HG02759 (cell line): Measurements from ENCODE around the gene FZD2.
A peak's percentile ranks its signal among the peaks of the same experiment; 100 is the strongest.
"Not testable (repeated sequence)": the region's sequence is repeated elsewhere in the genome, so short reads cannot be mapped to it uniquely, and the experiment has no call there.

ENCODE experiments used
- ATAC-seq: cut with Tn5 transposase; IDR thresholded peaks from one replicate; pipeline ENCODE4 v1.9.1; 2021; ENCODE audit warnings: mild to moderate bottlenecking, moderate library complexity; ENCODE audit not compliant: unreplicated experiment

FZD2 gene

GRCh38 chr17:44546671-44547606 lies 10.3 kb upstream of the FZD2 start:
- no peak for ATAC-seq

GRCh38 chr17:44547625-44548267 lies 9.5 kb upstream of the FZD2 start:
- no peak for ATAC-seq

DNA sequence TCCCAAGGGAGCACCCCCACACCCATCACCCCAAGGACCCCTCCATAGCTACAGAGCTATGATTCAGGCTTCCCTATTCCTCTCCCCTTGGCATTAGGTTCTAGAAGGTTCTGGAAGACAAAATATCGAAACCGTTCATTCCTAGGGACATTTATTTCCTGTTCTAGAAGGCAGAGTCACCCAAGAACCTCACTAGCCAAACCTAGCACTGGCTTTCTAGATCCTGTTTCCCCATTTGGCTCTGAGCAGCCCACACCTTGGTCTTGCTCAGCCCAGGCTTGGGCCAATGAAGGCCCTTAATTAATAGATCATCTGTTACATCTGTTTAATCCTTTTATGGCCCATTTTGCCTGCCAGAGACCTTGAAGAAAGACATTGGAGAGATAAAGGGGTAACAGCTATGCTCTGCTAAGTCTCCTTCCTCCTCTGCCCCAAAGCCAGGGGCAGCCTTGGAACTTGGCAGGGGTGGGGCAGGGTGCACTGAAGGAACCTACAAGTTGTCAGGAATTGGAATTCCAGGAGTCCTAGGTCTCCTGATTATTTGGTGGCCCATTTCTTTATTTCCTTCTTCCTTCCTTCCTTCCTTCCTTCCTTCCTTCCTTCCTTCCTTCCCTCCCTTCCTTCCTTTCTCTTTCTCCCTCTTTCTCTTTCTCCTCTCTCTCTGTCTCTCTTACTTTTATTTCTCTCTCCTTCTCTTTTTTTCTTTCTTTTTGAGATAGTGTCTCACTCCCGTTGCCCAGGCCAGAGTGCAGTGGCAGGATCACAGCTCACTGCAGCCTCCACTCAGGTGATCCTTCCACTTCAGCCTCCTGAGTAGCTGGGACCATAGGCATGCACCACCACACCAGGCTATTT lies 8.7 kb upstream of the FZD2 start:
- ATAC-seq = no peak

DNA sequence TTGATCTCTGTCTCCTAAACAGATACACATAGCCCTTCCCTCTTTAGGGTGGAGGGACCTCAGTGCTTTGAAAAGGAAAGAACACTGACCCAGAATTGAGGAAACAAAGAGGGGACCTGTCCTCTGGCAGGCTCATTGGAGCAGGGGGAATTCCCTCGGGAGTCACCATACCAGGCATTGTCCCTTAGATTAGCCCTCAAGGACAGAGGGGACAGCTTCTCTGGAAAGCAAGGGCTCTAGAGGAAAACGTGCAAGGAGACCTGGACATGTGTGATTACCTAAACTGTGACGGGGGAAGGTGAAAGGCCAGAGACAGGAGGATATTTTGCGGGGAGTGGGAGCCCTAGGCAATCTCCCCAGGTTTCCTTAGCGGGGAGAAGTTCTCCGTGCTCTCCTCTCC lies 7.6 kb upstream of the FZD2 start:
- no peak for ATAC-seq

GRCh38 chr17:44552361-44552760 lies 4.9 kb upstream of the FZD2 start:
- ATAC-seq = no peak

GRCh38 chr17:44555099-44555498 lies 2.2 kb upstream of the FZD2 start:
- no peak for ATAC-seq

DNA sequence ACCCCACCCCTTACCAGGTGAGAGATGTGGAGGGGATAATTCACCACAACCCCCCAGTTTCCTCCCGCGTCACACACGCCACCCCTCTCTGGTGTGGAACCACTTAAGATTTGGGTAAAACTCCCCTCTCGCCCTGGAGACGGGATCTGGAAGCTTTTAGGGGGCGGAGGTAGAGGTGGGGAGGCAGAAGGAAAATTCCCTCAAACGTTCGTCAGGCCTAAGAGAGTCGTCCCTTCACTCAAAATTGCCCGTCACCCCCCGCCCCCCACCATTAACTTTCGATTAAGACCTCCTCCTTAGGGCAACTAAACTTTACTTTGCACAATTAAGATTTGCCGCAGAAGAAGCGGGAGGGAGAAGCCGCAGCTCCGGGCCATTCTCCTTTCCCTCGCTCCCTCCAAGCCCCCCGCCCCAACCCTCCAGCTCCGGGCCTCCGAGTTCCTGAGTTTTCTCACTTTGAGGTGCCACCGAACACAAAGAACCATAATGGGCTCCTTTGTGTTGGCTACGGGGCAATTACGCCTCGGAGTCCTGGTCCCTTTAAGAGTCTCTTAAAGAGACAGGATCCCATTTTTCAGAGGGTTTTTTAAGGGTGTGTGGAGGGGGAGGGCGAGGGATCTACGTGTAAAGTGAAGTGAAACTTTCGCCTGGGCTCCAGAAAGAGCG lies 985 bp upstream of the FZD2 start:
- no peak for ATAC-seq

GRCh38 chr17:44557651-44558285 lies 484 bp downstream of the FZD2 start:
- peak; percentile 31 for ATAC-seq

DNA sequence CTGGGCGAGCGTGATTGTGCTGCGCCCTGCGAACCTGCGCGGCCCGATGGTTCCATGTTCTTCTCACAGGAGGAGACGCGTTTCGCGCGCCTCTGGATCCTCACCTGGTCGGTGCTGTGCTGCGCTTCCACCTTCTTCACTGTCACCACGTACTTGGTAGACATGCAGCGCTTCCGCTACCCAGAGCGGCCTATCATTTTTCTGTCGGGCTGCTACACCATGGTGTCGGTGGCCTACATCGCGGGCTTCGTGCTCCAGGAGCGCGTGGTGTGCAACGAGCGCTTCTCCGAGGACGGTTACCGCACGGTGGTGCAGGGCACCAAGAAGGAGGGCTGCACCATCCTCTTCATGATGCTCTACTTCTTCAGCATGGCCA lies 1.0 kb downstream of the FZD2 start:
- ATAC-seq = no peak

DNA sequence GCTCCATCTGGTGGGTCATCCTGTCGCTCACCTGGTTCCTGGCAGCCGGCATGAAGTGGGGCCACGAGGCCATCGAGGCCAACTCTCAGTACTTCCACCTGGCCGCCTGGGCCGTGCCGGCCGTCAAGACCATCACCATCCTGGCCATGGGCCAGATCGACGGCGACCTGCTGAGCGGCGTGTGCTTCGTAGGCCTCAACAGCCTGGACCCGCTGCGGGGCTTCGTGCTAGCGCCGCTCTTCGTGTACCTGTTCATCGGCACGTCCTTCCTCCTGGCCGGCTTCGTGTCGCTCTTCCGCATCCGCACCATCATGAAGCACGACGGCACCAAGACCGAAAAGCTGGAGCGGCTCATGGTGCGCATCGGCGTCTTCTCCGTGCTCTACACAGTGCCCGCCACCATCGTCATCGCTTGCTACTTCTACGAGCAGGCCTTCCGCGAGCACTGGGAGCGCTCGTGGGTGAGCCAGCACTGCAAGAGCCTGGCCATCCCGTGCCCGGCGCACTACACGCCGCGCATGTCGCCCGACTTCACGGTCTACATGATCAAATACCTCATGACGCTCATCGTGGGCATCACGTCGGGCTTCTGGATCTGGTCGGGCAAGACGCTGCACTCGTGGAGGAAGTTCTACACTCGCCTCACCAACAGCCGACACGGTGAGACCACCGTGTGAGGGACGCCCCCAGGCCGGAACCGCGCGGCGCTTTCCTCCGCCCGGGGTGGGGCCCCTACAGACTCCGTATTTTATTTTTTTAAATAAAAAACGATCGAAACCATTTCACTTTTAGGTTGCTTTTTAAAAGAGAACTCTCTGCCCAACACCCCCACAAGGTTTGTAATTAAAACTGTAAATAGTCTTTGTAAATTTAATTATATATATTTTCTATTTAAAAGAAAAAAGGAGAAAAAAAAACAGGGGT lies 1.7 kb downstream of the FZD2 start:
- no peak for ATAC-seq

DNA sequence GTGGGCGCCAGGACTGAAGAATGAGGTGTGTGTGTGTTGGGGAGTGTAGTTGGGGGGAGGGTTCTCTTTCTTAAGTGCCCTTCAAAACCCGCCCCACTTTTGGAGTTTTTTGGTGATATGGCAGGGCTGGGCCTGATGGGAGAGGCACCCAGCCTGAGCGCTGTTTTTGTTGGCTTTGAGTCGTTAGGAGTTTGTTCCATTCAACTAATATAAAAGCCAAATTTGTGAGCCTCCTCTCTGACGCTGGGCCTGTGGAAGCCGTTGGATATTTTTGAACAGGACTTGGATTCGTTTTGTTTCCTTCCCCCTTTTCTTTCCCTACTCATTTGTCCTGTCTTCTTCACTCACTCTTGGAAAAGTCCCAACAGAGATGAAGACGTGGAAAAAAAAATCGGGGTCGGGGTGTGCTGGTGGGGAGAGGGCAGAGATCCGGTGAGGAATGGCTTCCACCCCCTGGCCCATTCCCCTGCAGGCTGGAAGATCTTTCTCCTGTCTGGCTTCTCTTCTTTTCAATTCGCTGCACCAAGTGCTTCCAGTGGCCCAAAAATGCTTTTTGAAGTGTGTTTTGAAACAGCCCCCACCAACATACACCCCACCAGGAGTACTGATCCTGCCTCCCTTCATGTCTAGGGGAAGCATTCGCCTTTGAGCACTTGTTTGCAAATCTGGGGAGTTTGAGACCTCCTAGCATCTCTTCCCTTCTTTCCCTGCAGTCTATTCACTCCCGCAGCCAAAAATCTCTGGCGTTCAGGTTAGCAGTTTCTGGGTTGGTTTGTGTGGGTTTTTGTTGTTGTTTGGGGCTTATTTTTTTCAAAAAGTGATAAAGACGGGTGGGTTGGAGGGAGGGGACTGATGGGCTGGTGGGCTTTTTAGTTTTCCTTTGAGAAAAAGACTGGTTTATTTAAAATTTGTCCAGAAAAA lies 2.6 kb downstream of the FZD2 start:
- ATAC-seq = no peak

DNA sequence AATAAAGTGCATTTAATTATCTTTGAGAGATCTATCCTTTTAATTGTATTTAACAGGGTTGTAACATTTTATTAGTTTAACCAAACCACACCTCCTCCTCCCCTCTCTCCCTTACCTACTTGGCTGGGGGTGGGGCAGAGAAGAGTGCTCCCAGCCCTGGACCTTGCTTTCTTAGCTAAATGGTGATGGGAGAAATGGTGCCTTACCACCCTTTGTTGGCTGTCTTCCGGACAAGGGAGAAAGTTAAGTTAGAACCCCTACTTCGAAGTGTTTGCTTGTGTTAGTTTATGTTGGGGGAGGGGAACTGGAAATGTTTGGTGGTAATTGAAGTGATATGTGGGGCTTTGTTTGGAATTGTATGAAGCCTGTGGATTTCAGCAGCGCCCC lies 3.9 kb downstream of the FZD2 start:
- no peak for ATAC-seq

DNA sequence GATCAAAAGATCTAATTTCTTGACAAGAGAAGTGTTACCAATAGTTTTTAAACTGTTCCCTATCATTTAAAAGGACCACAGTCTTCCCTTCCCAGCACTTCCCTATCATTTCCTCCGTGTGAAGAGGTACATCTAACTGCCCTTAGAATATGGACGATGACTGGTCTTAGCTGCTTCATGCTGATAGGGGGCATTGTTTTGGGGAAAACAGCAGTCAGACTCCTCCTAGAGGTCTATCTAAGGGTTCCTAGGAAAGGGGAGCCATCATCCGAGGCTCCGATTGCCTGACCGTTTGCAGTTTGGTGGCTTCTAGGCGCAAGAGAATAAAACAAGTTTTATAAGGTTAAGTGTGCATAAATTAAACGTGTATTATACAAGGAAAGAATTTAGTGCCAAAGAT lies 7.1 kb downstream of the FZD2 start:
- no peak for ATAC-seq

DNA sequence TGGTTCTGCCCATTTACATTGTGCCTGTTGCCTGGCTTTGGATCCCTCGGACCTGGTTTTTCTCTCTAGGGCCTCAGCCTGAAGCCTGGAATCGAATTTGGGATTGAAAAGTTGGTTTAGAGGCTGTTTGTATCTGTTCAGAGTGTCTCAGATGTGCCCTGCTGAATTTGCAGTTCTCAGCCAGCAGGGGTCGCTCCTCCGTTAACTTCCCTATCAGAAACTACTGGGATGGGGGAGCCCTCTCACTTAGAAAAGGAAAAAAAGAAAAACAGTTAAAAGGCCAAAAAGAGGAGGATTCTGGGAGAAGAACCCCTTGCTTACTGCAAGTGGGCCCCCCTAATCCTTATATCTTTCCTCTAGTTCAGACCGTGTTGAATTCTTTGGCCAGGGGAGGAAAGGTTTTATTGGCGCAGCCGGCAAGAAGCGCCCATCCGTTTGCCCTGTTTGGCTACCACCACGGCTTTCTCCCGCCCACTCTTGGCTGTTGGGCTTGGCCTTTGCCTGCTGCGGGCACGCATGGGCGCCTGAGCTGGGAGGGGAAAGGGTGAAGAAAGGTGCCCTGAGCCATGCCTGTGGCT lies 8.7 kb downstream of the FZD2 start:
- no peak for ATAC-seq

GRCh38 chr17:44568311-44568944 lies 11.1 kb downstream of the FZD2 start:
- not testable (repeated sequence) for ATAC-seq

DNA sequence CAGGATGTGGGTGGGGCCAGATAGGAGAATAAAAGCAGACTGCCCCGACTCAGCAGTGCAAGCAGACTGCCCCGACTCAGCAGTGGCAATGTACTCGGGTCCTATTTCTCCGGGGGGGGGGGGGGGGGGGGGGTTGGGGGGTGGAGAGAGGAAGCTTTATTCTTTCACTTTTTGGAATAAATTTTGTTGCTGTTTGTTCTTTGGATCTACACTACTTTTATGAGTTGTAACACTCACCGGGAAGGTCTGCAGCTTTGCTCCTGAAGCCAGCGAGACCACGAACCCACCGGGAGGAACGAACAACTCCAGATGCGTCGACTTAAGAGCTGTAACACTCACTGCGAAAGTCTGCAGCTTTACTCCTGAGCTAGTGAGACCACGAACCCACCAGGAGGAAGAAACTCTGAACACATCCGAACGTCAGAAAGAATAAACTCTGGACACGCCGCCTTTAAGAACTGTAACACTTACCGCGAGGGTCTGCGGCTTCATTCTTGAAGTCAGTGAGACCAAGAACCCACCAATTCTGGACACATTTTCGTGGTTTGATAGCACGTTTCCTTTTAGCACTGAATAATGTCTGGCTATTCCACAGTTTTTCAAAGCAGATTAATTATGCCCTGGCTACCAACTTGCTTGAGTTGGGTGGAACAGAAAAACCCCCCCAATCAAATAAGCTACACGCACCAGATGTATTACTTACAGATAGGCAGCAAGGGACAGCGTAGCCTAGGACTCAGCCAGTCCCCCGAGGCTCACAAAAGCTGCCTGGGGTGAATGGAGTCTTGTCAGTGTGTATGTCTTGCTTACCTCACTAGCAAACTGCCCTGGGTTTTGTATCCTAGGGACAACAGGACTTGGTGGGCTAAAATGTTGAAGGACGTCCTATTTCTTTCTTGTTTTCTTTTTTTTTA lies 11.9 kb downstream of the FZD2 start:
- no peak for ATAC-seq
